ENCODE data around the gene MAP2K3.

- TF ChIP-seq, protein P1, sequence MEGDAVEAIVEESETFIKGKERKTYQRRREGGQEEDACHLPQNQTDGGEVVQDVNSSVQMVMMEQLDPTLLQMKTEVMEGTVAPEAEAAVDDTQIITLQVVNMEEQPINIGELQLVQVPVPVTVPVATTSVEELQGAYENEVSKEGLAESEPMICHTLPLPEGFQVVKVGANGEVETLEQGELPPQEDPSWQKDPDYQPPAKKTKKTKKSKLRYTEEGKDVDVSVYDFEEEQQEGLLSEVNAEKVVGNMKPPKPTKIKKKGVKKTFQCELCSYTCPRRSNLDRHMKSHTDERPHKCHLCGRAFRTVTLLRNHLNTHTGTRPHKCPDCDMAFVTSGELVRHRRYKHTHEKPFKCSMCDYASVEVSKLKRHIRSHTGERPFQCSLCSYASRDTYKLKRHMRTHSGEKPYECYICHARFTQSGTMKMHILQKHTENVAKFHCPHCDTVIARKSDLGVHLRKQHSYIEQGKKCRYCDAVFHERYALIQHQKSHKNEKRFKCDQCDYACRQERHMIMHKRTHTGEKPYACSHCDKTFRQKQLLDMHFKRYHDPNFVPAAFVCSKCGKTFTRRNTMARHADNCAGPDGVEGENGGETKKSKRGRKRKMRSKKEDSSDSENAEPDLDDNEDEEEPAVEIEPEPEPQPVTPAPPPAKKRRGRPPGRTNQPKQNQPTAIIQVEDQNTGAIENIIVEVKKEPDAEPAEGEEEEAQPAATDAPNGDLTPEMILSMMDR (IDR thresholded peaks at IDR 0.05), result no peak
- TF ChIP-seq EP300 (IDR thresholded peaks at IDR 0.05) (no peak), POLR2AphosphoS5 (IDR thresholded peaks at IDR 0.05) (no peak), POLR2A (IDR thresholded peaks at IDR 0.05; ENCODE audit: low read depth) (no peak)
These were observed 12.3 kb upstream of the MAP2K3 start for GRCh38 chr17:21272250-21272649.

Measured in esophagus muscularis mucosa (tissue), 4 donors.